Inflammatory macrophage treated with lipopolysaccharide for 1 hour (primary cell): Measurements from ENCODE around the gene CHMP1A.
"Not testable (repeated sequence)": the region's sequence is repeated elsewhere in the genome, so short reads cannot be mapped to it uniquely, and the experiment has no call there.

Experiments used
- DNase-seq, 2 donors: peaks; one replicate each; pipeline ENCODE4 v3.0.0-alpha.2; 2020 to 2022

CHMP1A gene

GRCh38 chr16:89658221-89658879 is 842 bp upstream of the CHMP1A start:
- DNase-seq: no peak

- DNase-seq: no peak
Observed at GRCh38 chr16:89656435-89657121, 930 bp downstream of the CHMP1A start.

DNA sequence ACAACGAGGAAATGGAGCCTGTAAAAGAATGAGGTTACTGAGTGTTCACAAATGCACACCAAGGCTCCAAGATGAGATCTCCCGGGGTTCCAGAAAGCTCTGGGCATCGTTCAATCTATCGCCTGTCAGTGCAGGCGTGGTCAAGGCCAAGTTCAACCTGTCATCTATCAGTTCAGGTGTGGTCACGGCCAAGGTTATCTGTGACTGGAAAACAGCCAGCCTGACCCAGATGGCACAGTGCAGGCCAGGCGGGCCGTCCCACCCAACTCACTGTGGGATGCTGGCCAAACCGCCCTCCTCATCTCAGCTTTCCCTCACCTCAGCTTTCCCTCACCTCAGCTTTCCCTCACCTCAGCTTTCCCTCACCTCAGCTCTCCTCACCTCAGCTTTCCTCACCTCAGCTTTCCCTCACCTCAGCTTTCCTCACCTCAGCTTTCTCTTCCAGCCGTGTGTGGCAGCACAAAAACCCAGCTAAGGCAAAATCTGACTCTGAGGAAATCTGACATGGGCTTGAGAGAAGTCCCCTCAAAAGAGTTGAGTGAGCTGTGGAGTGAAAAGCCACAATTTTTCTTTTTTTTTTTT is 2.4 kb downstream of the CHMP1A start:
- no peak for DNase-seq

- DNase-seq: no peak
Observed at GRCh38 chr16:89653656-89654295, 3.7 kb downstream of the CHMP1A start.

DNA sequence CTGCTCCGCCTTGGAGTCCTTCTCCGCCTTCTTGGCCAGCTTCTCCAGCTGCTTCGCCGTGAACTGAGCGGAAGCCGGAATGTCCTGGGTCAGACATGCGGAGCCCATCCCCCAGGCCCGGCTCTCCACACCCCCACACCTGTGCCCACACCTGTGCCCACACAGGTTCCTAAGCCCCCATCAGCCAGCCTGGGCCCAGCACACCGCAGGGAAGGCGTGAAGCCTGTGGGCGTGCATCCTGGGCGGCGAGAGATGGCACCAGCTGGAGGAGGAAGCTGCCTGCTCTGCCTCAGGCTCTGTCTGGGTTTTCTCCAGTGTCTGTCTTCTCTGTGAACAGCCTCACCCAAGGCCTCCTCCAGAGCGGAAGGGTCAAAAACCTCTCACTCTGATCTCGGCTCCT is 5.9 kb downstream of the CHMP1A start:
- no peak for DNase-seq

- DNase-seq: no peak
Observed at GRCh38 chr16:89646906-89647305, 10.6 kb downstream of the CHMP1A start.

DNA sequence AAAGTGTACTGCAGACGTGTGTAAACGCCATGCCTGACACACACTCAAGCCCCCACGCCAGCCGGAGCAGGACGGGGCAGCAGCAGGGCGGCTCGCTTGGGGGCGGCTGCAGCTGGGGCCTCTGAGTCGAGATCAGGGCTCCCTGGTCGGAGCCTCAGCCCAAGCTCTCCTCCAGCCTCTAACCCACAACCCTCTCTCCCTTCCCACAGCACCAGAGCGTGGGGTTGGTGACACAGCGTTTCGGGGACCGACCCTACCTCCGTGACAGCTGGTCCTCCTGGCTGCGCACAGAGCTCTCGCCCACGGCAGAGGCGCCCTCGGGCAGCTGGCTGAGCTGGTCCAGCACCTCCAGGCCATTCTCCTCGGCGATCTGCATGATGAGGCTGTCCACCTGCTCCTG is 11.2 kb downstream of the CHMP1A start:
- DNase-seq: no peak

GRCh38 chr16:89645122-89645521 is 12.4 kb downstream of the CHMP1A start:
- DNase-seq: no peak

GRCh38 chr16:89643769-89644300 is 13.7 kb downstream of the CHMP1A start:
- no peak for DNase-seq

DNA sequence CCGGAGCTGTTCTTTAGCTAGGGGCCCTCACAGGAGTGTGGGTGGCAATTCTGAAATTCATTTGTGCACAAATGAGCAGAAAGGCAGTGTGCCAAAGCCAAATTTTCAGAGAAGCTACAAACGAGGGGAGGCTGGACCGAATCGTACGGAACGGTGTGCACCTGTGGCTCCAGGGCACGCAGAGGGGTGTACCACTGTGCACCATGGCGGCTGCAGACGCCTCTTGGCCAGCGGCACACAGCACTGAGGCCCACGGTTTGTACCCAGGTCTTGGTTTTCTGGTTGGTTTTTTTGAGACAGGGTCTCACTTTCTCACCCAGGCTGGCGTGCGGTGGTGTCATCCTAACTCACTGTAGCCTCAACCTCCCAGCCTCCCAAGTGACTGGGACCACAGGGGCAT is 14.9 kb downstream of the CHMP1A start:
- no peak for DNase-seq

DNA sequence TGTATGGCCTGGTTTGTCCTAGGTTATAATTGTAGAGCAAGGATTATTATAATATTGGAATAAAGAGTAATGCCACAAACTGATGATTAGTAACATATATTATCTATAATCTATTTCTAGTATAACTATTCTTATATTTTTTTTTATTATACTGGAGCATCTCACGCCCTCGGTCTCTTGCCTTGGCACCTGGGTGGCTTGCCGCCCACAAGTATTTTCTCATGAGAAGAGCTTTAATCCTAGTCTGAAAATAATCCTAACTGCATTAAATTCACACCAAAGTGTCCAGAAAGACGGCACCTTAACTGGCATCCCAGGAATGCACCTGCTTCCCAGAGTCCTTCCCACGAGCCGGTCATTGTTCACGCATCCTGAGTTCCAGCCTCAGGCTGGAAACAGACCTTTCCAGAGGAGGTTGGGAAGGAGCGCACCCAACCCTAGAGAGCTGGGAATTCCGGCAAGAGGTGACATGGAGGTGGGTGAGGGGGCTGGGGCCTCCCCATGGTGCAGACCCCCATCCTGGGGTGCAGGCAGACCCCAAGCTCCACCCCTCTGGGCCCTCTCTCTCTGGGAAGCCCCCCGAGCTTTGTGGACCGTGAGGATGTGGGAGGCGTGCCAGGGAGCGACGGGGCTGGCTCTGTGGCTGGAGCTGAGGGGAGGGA is 15.9 kb downstream of the CHMP1A start:
- no peak for DNase-seq

DNA sequence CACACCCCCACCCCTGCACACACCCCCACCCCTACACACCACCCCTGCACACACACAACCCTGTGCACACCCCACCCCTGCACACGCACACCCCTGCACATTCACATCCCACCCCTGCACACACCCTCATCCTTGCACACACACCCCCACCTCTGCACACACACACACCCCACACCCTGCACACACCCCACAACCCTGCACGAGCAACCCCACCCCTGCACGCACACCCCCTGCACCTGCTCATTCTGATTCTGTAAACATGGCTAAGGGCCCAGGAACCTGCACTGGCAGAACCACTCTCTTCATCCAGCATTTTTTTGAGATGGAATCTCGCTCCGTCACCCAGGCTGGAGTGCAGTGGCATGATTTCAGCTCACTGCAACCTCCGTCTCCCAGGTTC is 18.1 kb downstream of the CHMP1A start:
- no peak for DNase-seq

DNA sequence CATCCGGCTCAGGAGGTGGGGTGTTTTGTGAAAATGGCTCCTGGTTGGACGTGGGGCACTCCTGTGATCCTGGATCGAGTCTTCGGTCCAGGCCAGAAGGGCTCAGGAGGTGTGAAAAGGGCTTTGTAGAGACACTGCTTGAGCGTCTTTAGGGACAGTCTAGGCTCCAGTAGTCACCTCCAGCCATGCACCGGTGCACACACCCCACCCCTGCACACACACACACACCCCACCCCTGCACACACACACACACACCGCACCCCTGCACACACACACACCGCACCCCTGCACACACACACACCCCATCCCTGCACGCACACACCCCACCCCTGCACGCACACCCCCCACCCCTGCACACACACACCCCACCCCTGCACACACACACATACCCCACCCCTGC is 19.1 kb downstream of the CHMP1A start:
- no peak for DNase-seq

DNA sequence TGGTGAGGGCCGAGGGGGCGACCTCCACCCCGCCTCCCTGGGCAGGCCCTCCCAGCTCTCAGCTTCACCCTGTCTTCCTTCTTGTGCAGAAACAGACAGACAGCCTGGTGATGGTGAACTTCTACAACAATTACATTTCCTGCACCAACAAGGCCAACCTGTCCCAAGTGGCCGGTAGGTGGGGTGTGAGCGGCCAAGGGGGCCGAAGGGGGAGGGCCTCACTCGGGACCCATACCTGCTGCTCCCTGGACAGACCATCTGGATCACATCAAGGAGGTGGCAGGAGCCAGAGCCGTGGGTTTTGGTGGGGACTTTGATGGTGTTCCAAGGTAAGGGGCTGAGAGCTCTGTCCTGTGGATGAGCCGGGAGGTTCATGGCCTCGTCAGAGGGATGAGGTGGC is 20.1 kb downstream of the CHMP1A start:
- DNase-seq: no peak

DNA sequence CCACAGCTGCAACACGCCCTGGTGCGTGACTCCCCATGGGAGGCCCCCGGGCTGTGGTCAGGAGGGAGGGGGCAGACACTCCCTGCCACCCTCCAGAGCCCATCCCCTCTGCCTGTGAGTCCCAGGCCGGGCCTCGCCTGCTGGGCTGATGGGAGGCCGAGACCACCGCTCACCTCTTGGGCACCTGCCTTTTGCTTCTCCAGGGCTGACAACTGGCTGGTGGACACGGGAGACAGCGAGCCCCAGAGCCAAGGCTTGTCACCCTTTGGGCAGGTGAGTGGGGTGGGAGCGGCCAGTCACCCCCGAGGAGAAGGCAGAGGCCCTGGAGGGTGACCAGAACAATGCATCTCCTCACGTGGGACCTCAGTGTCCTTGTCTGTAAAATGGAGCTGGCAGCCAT is 20.8 kb downstream of the CHMP1A start:
- DNase-seq: no peak

GRCh38 chr16:89634463-89635385 is 22.8 kb downstream of the CHMP1A start:
- DNase-seq: not testable (repeated sequence)

- DNase-seq: no peak
Observed at GRCh38 chr16:89633064-89633631, 24.4 kb downstream of the CHMP1A start.

DNA sequence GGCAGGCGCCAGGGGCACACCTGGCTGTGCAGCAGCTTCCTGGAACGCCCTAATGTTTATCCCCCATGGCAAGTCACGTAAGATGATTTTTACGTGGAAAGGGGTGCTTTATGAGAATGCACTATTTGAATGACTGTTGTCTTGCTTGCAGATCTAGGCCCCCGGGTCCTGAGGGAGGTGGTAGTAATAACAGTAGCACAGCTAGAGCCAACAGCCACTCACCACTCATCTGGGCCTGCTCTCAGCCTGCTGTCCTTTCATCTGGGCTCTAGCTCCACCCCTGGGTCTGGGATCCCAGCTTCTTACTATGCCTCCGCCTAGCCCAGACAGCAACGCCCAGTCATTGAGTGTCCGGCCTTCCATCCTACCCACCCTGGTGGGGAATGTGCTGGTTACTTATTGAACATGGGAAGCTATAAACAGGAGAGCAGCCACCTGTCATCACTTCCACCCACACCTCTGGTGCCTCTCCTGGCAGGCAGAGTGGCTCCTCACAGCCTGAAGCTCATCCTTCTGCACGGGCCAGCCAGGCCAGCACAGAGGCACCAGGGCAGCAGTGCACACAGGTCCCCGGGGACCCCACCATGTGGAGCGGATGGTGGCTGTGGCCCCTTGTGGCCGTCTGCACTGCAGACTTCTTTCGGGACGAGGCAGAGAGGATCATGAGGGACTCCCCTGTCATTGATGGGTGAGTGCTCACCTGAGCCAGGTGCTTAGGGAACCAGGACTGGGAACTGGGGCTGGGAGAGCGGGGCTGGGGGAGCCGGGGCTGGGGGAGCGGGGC is 27.5 kb downstream of the CHMP1A start:
- no peak for DNase-seq

- no peak for DNase-seq
Observed at GRCh38 chr16:89624777-89625761, 32.4 kb downstream of the CHMP1A start.
